Measurements from ENCODE around the gene SGCE.
A peak's percentile ranks its signal among the peaks of the same experiment; 100 is the strongest.

Gene SGCE

DNA sequence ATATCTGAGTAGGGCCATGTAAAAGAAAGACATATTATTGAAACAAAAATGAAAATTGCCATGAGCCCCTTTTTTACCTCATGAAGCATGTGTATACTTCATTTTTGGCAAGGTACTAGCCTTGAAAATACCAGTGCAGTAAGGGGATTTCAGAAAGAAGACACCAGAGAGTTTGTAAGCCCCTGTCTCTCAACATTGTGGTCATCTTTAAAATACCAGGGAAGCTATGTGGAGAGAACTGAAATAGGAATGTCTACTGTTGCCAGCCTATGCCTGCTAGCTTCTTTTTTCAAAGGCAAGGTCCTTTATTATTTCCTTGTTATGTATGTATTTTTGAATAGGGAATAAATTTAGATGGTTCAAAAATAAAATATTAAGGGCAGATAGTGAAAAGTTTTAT lies 88.5 kb downstream of the SGCE start:
- no peak for DNase-seq (ENCODE audit: low read depth, low spot score)
- no peak overlapping the region for H3K4me3 ChIP-seq (ENCODE audit: low read depth, low read length)
- TF ChIP-seq, protein P1, sequence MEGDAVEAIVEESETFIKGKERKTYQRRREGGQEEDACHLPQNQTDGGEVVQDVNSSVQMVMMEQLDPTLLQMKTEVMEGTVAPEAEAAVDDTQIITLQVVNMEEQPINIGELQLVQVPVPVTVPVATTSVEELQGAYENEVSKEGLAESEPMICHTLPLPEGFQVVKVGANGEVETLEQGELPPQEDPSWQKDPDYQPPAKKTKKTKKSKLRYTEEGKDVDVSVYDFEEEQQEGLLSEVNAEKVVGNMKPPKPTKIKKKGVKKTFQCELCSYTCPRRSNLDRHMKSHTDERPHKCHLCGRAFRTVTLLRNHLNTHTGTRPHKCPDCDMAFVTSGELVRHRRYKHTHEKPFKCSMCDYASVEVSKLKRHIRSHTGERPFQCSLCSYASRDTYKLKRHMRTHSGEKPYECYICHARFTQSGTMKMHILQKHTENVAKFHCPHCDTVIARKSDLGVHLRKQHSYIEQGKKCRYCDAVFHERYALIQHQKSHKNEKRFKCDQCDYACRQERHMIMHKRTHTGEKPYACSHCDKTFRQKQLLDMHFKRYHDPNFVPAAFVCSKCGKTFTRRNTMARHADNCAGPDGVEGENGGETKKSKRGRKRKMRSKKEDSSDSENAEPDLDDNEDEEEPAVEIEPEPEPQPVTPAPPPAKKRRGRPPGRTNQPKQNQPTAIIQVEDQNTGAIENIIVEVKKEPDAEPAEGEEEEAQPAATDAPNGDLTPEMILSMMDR (IDR thresholded peaks at IDR 0.05; ENCODE audit: low read depth, low read length) = no peak
- in situ Hi-C loops (cut with HindIII; ENCODE audit: low sequenced_read_pairs) = no loop called here

DNA sequence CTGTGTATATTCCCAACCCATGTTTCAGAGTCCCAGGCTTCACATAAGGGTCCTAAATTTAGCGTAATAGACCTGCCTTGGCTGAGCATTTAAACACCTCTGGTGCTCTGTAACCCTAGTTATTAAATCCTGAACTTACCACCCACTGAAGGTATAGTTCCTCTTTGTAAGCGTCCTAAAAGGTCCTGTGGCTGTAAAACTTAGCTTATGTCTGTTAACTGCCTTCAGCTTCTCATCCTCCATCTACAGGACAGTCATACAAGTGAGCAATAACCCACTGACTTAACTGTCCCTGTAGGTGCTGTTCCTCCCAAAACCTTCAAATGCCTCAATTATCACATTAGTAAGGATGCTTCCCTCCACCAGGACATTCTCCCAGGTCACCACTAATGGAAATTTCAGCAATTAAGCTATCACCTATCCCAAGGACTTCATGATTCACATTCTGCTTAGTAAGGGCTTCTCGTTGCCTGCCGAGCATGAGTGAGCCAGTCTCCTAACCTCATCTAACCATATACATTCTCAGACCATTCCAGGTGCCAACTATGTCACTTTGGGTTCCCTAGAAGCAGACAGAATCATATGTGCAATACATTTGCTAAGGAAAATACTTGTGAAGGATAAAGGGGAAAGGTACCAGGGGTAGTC lies 90.6 kb downstream of the SGCE start:
- TF ChIP-seq, protein P1 (IDR thresholded peaks at IDR 0.05; ENCODE audit: low read depth, low read length) = no peak
- H3K4me3 ChIP-seq (ENCODE audit: low read depth, low read length) = no peak overlapping the region
- DNase-seq (ENCODE audit: low read depth, low spot score) = no peak
- in situ Hi-C loops (cut with HindIII; ENCODE audit: low sequenced_read_pairs) = no loop called here

DNA sequence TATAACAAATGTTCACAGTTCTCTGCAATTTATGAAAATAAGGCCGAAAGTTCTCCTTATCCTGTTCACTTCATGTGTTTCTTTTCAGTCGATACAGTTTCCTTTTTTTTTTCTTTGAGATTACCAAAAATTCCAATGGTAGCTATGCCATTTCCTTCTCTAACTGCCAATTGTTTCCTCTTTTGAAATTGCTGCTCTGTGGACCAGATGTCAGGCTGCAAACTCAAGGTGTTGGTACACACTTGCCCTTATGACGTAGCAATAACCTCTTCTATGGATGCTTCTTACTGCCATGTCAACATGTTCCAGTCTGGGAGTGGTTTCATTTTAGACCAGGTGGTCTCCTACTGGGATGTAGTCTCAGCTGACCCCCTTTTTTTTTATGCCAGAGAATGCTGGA lies 93.4 kb downstream of the SGCE start:
- in situ Hi-C loops (cut with HindIII; ENCODE audit: low sequenced_read_pairs) = no loop called here
- H3K4me3 ChIP-seq (ENCODE audit: low read depth, low read length) = no peak overlapping the region
- TF ChIP-seq, protein P1 (IDR thresholded peaks at IDR 0.05; ENCODE audit: low read depth, low read length) = no peak
- DNase-seq (ENCODE audit: low read depth, low spot score) = no peak

DNA sequence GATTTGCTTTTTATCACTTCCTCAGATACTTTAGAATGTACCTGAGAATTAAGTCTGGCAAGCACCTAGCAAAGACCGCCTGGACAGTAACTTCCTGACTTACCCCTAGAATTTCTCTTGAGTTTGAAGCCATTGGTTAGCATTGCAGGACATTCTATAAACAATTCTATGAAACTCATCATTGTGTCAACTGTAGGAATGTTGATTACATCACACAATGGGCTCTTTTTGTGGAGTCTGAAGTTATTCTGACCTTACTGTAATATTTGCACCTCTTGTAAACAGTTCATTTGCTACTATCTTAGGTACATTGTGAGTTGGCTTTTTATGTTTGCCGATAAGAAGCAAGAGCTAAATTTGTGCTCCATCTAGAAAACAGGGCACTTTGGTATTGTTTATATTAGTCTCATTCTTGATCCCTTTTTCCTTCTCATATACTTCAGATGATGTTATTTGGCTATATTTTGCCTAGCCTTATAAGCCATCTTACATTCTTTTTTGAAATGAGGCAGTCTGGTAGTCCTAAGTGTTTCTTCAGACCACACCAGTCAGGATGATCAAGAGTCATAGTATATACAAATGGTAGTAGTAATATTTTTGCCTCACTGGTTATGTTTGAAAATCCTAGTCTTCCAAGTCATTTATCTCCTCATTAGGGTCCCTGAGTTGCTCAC lies 94.0 kb downstream of the SGCE start:
- TF ChIP-seq, protein P1 (IDR thresholded peaks at IDR 0.05; ENCODE audit: low read depth, low read length) = no peak
- peak; percentile 36 for DNase-seq (ENCODE audit: low read depth, low spot score)
- no peak overlapping the region for H3K4me3 ChIP-seq (ENCODE audit: low read depth, low read length)
- in situ Hi-C loops (cut with HindIII; ENCODE audit: low sequenced_read_pairs) = no loop called here

DNA sequence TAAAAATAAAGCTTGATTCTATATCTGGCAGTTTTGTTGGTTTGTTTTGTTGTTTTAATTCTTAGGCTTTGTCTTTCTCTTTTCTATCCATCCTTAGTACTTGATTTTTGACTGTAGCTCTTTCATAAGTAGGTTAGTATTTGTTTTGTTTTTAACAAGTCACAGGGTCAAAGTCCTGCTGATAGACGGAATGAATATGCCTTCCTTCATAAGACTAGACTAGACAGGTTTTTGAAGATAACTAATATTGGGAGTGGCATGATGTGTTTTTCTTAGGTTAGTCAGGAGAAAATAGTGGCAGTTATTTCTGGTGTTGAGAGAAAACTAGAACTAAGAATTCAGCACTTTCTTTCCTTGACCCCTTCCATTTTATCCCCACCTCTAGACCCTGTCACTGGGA lies 96.0 kb downstream of the SGCE start:
- no peak for DNase-seq (ENCODE audit: low read depth, low spot score)
- TF ChIP-seq, protein P1 (IDR thresholded peaks at IDR 0.05; ENCODE audit: low read depth, low read length) = no peak
- H3K4me3 ChIP-seq (ENCODE audit: low read depth, low read length) = no peak overlapping the region
- in situ Hi-C loops (cut with HindIII; ENCODE audit: low sequenced_read_pairs) = no loop called here

DNA sequence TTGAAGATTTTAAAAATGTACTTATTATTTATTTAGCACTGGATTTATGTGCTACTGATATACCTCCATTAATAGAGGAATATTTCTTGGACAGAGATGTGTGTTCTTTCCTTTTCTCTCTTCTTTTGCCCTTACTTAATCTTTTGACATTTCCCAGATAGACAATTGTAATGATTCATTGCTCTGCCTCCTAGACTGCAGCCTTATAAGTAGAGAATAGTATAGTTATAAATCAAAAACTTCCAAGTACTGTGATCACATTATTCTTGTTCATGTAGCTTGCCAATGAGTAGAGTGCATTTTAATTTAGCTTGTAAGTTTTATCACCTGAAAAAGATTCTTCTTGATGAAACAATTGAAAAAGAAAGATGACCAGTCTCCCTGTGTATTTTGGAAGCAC lies 98.7 kb downstream of the SGCE start:
- in situ Hi-C loops (cut with HindIII; ENCODE audit: low sequenced_read_pairs) = no loop called here
- DNase-seq (ENCODE audit: low read depth, low spot score) = no peak
- no peak overlapping the region for H3K4me3 ChIP-seq (ENCODE audit: low read depth, low read length)
- TF ChIP-seq, protein P1 (IDR thresholded peaks at IDR 0.05; ENCODE audit: low read depth, low read length) = no peak
